ENCODE results near the gene TTYH3. TPM values are rescaled to one million over a fixed set of nuclear protein-coding genes. Genes with fewer than 3 reads are reported as not detected.

The TTYH3 gene
- total RNA-seq, 1 experiment from 2014 or later, result 114 TPM

GRCh38 chr7:2687881-2688318 is 56.1 kb downstream of the TTYH3 start, which contains the start of gene AMZ1:
Gene AMZ1, plus strand, starts transcription at chr7:2688202. Its CDS starts 12,250 bp downstream, at chr7:2700452.
- POLR2A ChIA-PET (ENCODE audit: unreplicated experiment), result interaction anchor here (0.5 to 0.6 kb wide), 2 partner anchors 56 to 446 kb away, joined by 5 to 6 read pairs; partner anchors contain the start of genes MRM2, NUDT1 and TTYH3

GRCh38 chr7:2688409-2689342 is 56.9 kb downstream of the TTYH3 start:
- no TSS peak for BruUV-seq (replicated peaks)
- H3K79me2 ChIP-seq (ENCODE audit: low read depth), result no peaks in the 10 kb centered on the region
- TF ChIP-seq CTCF (conservative IDR thresholded peaks at IDR 0.05) (no peak), EZH2 (IDR thresholded peaks at IDR 0.05; ENCODE audit: low read depth) (no peak)
- peaks cover 2% of the 10 kb centered on the region; the same call in 1 of the 2 replicates for H3F3A ChIP-seq (ENCODE audit: insufficient read depth, low read depth)
- H3K36me3 ChIP-seq (ENCODE audit: low read depth), result no peaks in the 10 kb centered on the region
- POLR2A ChIA-PET (ENCODE audit: unreplicated experiment), result no interaction called here
- H3K4me1 ChIP-seq (replicated peaks; ENCODE audit: insufficient read depth), result peaks cover 19% of the 10 kb centered on the region
- CTCF ChIA-PET, result interaction anchor here (0.7 kb wide), 1 partner anchor 1104 kb away, joined by 3 read pairs; no protein-coding TSS in a partner anchor
- no peak for DNase-seq
- H4K20me1 ChIP-seq (ENCODE audit: insufficient read depth), result no peaks in the 10 kb centered on the region; the same call in 1 of the 2 replicates
- H3K9me3 ChIP-seq (ENCODE audit: insufficient read depth, low read depth), result no peaks in the 10 kb centered on the region
- no peak overlapping the region for H3K27ac ChIP-seq
- no peak overlapping the region for H3K4me3 ChIP-seq
- intact Hi-C loops (cut with micrococcal nuclease; ENCODE audit: unreplicated experiment), result no loop called here
- no peaks in the 10 kb centered on the region for H3K9me2 ChIP-seq (ENCODE audit: insufficient read depth)
- no peaks in the 10 kb centered on the region for H3K27me3 ChIP-seq (ENCODE audit: insufficient read depth, low read depth)
- no peak overlapping the region for H2AFZ ChIP-seq
- H3K4me2 ChIP-seq, result no peak overlapping the region

More at GRCh38 chr7:2687881-2688318, 56.1 kb downstream of the TTYH3 start, which contains the start of gene AMZ1:
- no peaks in the 10 kb centered on the region for H3K9me2 ChIP-seq (ENCODE audit: insufficient read depth)
- H3K27ac ChIP-seq, result no peak within 1 kb of the TSS
- intact Hi-C loops (cut with micrococcal nuclease; ENCODE audit: unreplicated experiment), result no loop called here
- no peaks in the 10 kb centered on the region; the same call in 1 of the 2 replicates for H4K20me1 ChIP-seq (ENCODE audit: insufficient read depth)
- CTCF ChIA-PET, result interaction anchor here (0.6 kb wide), 2 partner anchors 122 to 186 kb away, joined by 3 to 6 read pairs; no protein-coding TSS in a partner anchor
- no peak for DNase-seq
- no TSS peak for BruUV-seq (replicated peaks)
- no peaks in the 10 kb centered on the region for H3K79me2 ChIP-seq (ENCODE audit: low read depth)
- H3K4me1 ChIP-seq (replicated peaks; ENCODE audit: insufficient read depth), result peaks cover 11% of the 10 kb centered on the region
- no peaks in the 10 kb centered on the region for H3K9me3 ChIP-seq (ENCODE audit: insufficient read depth, low read depth)
- TF ChIP-seq CTCF (conservative IDR thresholded peaks at IDR 0.05) (no peak), EZH2 (IDR thresholded peaks at IDR 0.05; ENCODE audit: low read depth) (no peak)
- H3F3A ChIP-seq (ENCODE audit: insufficient read depth, low read depth), result no peaks in the 10 kb centered on the region
- no peaks in the 10 kb centered on the region for H3K27me3 ChIP-seq (ENCODE audit: insufficient read depth, low read depth)
- no peaks in the 10 kb centered on the region for H3K36me3 ChIP-seq (ENCODE audit: low read depth)
- no peak within 1 kb of the TSS for H3K4me3 ChIP-seq
- no peak within 1 kb of the TSS for H2AFZ ChIP-seq
- no peak within 1 kb of the TSS for H3K4me2 ChIP-seq

- Histone ChIP-seq H3K79me2 (ENCODE audit: low read depth) (no peaks in the 10 kb centered on the region), H3K27ac (no peak overlapping the region), H3K4me3 (no peak overlapping the region), H3K9me3 (ENCODE audit: insufficient read depth, low read depth) (no peaks in the 10 kb centered on the region), H3F3A (ENCODE audit: insufficient read depth, low read depth) (peaks cover 4% of the 10 kb centered on the region), H3K4me1 (replicated peaks; ENCODE audit: insufficient read depth) (peaks cover 25% of the 10 kb centered on the region), H3K9me2 (ENCODE audit: insufficient read depth) (no peaks in the 10 kb centered on the region), H3K27me3 (ENCODE audit: insufficient read depth, low read depth) (no peaks in the 10 kb centered on the region), H2AFZ (no peak overlapping the region), H3K36me3 (ENCODE audit: low read depth) (no peaks in the 10 kb centered on the region), H3K4me2 (no peak overlapping the region), H4K20me1 (ENCODE audit: insufficient read depth) (no peaks in the 10 kb centered on the region; the same call in 1 of the 2 replicates)
- ChIA-PET CTCF (interaction anchor here (0.6 to 1.2 kb wide), 3 partner anchors 8 to 1104 kb away, joined by 3 to 6 read pairs (median 3); no protein-coding TSS in a partner anchor), POLR2A (ENCODE audit: unreplicated experiment) (no interaction called here)
- DNase-seq, result no peak
- TF ChIP-seq EZH2 (IDR thresholded peaks at IDR 0.05; ENCODE audit: low read depth) (no peak), CTCF (conservative IDR thresholded peaks at IDR 0.05) (no peak)
- intact Hi-C loops (cut with micrococcal nuclease; ENCODE audit: unreplicated experiment), result no loop called here
- no TSS peak for BruUV-seq (replicated peaks)
Observed at GRCh38 chr7:2689343-2689847, 57.6 kb downstream of the TTYH3 start.
